ENCODE results near the gene CACNB1.

CACNB1 gene

DNA sequence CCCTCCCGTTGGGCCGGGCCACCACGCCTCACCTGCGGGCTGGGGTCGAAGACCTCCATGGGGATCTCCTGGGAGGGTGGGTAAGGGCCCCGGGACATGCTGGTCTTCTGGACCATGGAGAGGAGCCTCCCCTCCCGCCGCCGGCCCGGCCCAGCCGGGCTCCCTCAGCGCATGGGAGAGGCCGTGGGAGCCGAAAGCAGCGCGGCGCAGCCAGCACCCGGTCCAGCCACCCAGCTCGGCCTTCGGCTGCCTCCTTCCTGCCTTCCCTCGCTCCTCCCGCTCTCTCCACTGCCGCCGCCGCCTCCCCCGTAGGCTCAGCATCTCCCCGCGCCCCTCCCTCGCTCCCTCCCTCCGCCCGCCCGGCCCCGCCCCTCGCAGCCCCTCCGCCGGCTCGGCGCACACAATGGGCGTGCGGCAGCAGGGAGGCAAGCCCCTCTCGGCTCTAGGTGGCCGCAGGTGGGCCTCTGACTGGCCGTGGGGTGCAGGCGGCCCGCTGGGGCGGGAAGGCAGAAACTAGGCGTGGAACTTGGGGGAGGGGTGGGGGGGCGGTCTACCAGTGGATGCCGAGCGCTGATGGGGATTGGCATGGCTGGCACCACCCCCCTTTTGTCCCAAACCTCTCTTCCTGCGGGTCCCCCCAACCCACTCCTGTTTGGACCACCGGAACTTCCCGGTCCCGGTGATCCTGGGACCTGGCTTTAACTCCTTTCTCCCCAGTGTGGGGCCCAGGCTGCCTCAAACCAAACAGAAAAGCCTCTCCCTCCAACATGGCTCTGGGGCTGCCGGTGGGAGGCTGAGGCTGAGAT, at the start of gene CACNB1:
Gene CACNB1, minus strand, starts transcription at position 290 of the 806 bp plus-strand sequence. Its CDS starts 174 bp downstream, at position 116.
- DNase-seq (ENCODE audit: insufficient read length, low spot score) = peak; percentile 79
- no peak for FAIRE-seq

DNA sequence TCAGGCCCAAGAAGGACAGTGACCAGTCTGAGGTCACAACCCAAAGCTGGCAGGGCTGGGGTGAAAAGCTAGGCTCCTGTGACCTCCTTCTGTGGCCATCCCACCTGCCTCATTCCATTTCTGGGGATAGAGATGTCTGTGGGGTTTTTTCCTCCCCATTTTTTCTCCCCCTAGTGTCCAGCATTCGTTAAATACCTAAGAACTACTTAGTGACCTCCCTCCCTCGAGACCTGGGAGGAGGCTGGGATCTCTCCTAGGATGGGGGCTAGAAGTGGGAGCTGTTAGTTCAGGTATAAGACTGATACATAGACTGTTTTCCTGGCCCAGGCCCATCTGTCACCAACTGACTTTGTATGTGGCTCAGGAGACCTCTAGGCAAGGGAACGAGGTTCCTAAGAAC, 48.8 kb upstream of the CACNB1 start:
- DNase-seq (ENCODE audit: insufficient read length, low spot score) = no peak

DNA sequence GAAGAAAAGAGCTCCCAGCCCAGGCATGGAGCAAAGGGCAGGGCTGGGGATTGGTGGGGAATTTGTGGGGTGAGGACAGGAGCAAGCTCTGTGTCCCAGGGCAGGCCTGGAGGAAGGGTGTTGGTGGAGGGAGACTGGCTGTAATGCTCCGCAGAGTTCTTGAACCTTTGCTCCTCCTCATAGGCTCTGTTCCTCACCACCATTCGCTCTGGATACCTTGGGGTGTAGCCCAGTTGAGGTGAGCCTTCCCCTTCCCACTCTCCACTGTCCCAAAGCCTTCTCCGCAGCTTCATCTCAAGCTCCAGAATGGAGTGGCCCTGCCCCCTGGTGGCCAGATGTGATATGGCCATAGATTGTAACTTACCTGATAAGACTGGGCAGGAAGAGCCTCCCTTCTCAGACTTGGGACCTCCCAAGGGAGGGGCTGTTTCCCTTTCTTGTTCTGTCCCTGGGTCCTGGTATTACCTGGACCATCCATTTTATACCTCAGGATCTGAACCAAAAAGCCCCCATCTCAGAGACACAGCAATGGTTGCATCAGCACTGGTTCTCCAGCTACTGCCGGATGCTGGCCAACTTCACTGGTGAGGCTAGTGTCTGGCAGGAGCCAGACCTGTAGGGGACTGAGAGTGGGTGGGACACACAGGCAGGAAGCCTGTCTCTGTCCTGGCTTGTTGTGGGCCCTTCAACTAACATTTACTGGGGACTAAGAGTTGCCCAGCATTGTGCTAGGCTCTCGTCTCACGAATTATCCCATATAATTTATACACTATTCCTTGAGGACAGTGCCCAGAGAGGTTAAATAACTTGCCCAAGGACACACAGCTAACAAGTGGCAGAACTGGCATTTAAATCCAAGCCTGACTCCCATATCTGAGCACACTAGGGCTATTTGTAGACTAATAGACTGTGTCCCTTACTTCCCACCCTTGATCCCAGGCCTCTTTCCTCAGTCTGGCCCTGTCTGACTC, 47.4 kb upstream of the CACNB1 start:
- FAIRE-seq = peak; percentile 90

More for the DNA sequence above, 48.8 kb upstream of the CACNB1 start:
- FAIRE-seq = no peak

DNA sequence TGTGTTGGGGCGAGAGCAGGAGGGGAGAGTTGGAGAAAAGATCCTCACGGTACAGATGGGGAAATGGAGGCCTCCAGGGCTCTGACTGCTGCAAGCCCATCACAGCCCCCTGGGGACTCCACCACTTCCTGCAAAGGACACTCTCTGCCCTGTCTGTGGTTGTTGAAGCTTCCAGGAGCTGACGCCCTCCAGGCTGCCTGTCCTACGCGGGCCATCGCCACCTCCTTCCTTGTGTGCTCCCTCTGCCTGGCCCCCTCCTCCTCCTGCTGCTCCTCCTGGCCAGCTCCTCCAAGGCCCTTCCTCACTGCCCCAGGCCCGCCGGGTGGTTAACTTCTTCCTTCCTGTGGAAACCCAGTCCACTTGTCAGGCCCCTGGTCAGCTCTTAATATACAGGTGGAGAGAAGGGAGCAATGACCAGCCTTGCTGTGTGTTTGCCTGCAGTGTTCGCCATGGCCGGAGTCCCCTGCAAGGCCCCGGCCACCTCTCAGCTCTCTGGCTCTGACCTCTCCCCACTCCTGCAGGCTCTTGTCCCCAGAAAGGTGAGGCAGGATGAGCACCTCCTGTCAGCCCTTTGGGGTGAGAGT, 46.6 kb upstream of the CACNB1 start:
- DNase-seq (ENCODE audit: insufficient read length, low spot score) (no peak), FAIRE-seq (no peak)

More for the DNA sequence above, 47.4 kb upstream of the CACNB1 start:
- peak; percentile 70 for DNase-seq (ENCODE audit: insufficient read length, low spot score)

DNA sequence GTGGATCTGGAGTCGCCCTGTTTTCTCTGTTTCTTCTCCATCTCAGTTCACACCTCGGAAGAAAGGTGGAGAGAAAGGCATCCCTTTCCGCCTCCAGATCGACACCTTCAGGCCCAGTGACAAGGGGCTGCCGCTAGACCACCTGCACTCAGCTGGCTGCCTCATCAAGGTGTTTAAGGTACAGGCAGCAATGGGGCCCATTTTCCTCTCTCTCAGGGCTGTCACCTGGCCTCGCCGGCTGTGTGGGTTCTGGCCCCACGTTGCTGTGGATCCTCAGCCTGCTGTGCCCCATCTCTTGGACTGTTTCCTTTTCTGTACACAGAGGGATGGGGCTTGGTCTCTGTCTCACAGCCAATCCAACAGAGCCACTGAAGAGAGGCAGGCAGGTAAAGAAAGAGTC, 45.7 kb upstream of the CACNB1 start:
- FAIRE-seq (no peak), DNase-seq (ENCODE audit: insufficient read length, low spot score) (no peak)

DNA sequence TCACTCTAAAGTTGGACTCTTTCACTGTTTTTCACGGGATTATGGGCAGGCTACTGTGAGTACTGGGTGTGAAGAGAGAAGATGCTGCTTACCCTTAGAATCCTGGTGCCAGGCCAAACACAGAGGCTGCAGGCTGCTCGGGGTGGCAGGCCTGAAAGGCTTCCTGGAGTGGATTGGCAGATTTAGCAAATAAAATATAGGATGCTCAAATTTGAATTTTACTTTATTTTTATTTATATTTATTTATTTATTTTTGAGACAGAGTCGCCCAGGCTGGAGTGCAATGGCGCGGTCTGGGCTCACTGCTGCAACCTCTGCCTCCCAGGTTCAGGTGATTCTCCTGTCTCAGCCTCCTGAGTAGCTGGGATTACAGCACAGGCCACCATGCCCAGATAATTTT, 43.2 kb upstream of the CACNB1 start:
- FAIRE-seq (no peak), DNase-seq (ENCODE audit: insufficient read length, low spot score) (no peak)

DNA sequence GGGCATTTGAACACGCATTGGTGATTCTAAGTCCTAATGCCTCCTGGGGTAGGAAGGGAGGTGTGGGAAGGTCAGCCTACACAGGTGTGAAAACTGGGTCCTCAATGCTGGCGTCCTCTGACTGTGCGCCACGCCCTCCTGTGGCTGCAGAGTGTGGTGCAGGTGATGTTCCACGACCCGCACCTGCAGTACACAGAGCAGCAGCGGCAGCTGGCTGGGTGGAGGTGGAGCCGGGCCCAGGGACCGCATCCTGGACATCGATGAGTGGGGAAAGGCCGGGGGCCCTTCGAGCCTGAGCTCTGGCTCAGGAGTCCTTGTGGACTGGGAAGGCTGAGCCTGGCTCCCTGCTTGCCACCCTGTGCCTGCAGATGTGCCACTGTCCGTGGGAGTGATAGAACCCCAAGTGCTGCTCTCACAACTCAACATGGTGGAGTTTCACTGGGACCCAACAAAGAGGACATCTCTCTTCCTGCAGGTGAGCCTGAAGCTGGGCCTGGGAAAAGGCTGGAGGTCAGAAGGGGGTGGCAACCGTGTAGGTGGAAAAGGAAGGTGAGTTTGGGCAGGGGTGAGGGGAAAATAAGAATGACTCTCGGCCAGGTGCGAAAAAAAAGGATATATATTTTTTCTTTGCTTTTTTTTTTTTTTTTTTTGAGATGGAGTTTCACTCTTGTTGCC, 42.3 kb upstream of the CACNB1 start:
- FAIRE-seq (no peak), DNase-seq (ENCODE audit: insufficient read length, low spot score) (peak; percentile 65)

DNA sequence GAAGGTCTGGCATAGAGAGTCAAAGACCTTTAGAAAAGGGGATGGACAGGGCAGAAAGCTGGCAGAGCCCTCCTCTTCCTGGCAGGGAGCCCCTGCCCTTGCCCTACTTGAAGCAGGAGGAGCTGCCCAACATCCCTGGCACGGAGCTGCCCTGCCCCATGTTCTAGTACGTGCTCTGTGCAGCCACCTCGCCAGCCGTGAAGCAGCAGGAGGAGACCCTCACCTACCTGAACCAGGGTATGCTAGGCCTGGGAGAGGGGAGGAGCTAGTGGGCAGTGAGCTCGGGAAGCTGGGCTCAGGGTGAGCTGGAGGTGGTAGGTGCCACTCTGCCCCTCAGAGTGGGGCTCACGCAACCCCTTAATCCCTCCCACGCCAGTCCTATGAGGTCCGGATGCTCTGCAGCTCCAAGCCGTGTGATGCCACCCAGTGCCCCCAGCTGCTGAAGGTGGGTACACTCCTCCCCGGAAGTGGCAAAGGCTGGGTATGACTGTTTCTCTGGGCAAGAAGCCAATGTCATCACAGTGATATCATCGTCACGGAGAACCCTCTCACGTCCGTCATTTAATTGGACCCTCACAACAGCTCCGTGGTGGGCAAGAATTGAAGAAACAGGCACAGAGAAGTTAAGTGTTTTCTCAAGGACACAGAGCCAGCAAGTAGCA, 41.0 kb upstream of the CACNB1 start:
- no peak for FAIRE-seq
- no peak for DNase-seq (ENCODE audit: insufficient read length, low spot score)

DNA sequence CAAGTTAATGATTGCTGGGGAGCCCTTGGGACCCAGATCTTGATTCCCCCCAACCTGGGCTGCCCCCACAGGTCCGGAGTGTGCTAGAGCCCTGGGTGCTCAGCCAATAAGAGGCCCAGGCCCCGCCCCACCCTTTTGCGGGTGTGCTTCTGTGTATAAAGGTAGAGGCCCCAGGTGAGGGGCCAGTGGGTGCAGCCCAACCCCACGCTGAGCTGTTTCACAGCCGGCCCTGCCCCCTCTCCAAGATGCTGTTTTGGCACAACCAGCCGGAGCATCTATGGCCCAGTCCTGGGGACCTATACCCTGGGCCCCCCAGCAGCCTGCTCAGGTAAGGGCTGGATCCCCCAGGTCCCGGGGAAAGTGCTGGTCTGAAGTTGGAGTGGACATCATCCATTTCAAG, 40.1 kb upstream of the CACNB1 start:
- DNase-seq (ENCODE audit: insufficient read length, low spot score) (no peak), FAIRE-seq (no peak)

DNA sequence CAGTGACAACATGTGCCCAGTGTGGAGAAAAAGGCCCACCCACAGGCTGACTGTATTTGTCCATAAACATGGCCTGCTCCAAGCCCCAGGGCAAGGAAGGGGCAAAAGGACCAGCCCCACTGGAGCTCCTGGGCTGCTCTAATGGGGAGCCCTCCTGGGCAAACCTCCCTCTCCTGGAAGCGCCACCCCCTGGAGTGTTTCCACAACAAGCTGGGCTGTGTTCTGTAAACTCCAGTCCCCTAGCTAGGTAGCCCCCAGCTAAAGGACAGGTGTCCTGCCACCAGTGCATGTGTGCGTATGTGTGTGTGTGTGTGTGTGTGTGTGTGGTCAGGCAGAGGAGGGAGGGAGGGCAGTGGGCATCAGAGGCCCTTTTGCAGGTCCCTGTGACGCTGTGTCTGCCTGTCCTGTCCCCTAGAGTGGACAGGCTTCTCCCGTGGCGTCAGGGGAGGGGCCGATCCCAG, 39.5 kb upstream of the CACNB1 start:
- no peak for FAIRE-seq
- no peak for DNase-seq (ENCODE audit: insufficient read length, low spot score)

DNA sequence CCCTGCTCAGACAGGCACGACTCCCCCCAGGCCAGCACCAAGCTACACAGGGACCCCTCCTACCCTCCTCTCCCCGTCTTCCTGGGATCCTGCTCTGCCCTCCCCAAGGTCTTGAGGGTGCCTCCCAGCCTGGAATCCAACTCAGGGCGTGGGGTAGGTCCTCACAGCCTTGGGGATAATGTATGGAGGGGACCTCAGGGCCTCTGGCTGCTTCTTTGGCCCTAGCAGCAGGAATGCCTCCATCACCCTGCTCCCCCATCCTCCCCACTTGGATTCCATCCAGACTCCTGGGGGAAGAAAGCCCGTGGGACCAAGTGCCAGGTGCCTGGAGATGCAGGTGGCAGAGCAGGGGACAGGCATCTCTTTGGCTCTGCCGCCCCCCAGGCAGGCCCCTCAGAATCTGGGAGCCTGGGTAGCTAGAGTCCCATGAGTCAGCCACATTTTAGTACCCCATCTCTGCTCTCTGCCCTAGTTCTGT, 39.0 kb upstream of the CACNB1 start:
- no peak for DNase-seq (ENCODE audit: insufficient read length, low spot score)

DNA sequence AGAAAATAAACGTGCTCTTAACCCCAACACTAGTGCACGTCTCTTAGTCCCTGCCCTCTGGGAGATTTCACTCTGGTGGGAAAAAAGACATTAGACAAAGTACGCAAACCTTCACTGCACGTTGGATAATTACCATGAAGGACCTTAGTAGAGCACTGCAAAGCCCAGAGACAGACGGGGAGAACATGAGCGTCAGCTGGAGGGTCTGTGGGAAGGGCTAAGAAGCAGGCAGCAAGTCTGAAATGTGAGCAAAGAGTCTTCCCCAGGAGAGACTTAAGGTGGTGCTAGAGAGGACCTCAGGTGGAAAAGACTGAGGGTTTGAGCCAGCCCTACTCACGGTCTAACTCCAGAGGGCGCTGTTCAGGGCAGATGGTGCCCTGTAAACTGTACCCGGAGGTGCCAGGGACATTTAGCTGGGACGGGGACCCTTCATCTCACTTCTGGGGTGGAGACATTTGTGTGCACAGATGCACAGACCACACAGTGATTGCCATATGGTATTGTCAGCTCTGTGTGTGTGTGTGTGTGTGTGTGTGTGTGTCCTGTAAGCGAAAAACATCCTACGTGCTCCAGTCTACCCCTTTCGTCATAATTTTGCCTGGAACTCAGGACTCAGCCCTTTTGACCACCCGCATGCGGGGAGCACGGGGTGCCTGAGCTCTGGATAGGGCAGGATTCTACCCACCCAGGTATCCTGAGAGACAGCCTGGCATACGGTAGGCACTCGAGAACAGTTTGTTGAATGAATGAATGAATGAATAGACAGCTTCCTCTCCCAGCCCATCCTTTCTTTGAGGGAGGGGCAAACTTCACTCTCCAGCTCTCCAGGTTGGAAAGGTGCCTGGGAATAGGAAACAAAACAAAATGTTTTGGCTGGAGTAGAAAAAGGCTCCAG, 38.3 kb upstream of the CACNB1 start:
- DNase-seq (ENCODE audit: insufficient read length, low spot score) (peak; percentile 64), FAIRE-seq (no peak)

More for the DNA sequence above, 39.0 kb upstream of the CACNB1 start:
- no peak for FAIRE-seq

DNA sequence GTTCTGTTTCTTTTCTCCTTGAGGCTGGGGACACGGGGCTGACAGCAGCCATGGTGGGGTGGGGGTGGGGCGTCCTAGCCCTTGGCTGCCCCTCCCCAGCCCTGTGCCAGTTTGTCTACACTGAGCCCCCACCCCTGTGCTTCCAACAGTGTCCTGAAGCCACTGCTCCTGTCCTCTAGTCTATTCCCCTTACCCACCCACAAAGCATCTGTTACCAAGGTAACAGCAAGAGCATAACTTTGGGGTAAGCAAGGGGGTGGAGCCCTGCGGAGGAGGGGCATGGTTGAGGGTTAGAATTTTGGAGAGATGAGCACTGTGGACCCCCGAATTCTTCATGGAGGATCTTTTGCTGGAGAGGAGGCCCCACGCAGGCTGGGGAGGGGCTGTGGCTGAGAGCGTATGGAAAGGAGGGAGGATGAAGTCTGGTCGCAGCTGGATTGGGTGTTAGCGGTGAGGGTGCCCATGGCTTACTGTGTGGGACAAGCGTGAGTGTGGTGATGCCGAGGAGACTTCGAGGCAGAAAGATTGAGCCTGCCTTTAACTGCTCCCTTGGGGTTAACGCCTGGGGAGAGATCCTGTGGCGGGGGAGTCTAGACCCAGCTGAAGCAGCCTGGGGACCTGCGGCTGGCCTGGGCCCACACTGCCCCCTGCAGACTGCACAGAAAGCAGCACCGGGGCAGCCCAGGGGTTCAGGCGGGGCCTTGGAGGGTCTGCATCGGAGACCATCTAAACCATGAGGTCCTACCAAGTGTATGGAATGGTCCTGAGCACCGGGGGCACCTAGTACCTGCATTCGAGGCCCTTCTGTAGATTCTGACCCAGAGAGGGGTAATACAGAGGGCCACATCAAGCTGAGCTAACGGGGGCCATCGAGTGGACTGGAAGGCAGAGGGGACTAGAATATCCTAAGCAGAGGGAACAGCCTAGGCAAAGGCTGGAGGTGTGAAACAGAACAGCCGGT, 34.4 kb upstream of the CACNB1 start:
- peak; percentile 78 for DNase-seq (ENCODE audit: insufficient read length, low spot score)
- no peak for FAIRE-seq

DNA sequence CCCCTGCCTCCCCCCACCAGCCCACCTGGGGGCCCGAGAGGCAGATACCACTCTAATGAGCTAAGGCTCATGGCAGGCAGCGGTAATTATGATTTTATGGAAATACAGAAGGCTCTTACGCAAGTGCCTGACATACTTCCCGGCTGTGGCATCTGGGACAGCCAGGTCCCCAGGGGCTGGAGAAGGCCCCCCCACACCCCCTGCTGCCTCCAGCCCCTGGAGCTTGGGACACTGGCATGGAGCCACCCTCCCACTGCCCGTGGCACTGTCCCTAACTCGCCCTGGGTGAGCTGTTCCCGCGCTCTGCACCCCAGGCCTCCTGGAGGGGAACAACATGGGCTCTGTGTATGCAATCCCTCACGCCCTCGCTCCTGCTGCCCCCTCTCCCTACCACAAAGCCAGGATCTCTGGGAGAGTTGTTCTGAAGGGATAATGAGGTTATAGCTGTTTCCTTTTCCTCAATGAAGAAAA, 33.7 kb upstream of the CACNB1 start:
- DNase-seq (ENCODE audit: insufficient read length, low spot score) (no peak), FAIRE-seq (no peak)

DNA sequence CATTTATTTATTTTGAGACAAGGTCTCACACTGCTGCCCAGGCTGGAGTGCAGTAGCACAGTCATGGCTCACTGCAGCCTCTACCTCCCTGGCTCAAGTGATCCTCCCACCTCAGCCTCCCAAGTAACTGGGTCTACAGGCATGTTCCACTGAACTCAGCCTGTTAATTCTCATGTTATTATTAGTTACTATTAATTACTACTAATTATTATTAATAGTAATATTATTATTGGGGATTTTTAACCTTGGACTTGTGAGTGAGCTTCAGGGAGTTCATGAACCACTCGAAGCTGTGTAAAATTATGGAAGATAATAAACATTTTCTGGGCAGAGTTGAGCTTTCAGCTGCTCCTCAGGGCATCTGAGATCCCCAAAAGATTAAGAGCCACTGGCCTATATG, 32.9 kb upstream of the CACNB1 start:
- FAIRE-seq (no peak), DNase-seq (ENCODE audit: insufficient read length, low spot score) (no peak)

DNA sequence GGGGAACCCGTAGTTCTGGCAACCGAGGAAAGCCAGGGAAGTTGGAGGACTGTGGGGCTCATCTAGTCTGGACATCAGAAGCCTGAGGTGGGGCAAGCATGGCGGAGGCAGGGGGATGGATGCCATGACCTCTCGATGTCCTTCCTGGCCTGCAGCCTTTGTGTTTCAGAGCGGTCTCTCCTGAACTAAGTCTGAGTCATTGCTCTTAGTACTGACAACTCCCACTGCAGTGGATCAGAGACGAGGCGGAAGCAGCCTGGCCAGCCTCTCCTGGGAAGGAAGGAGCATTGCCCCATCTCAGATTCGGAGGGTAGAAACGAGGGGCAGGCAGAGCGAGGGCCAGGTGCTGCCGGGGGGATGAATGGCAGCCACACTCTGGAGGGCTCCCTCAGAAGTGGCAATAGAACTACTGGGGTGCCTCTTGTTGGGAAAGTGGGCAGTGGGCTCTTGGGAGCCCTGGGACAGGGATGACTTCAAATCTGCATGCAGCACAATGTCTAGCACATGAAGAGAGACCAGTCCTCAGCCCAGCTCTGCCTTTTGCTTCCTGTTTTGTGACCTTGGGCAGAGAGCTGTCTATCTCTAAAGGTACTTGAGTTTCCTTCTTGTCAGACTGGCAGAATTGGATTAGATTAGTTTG, 31.9 kb upstream of the CACNB1 start:
- FAIRE-seq (no peak), DNase-seq (ENCODE audit: insufficient read length, low spot score) (no peak)

DNA sequence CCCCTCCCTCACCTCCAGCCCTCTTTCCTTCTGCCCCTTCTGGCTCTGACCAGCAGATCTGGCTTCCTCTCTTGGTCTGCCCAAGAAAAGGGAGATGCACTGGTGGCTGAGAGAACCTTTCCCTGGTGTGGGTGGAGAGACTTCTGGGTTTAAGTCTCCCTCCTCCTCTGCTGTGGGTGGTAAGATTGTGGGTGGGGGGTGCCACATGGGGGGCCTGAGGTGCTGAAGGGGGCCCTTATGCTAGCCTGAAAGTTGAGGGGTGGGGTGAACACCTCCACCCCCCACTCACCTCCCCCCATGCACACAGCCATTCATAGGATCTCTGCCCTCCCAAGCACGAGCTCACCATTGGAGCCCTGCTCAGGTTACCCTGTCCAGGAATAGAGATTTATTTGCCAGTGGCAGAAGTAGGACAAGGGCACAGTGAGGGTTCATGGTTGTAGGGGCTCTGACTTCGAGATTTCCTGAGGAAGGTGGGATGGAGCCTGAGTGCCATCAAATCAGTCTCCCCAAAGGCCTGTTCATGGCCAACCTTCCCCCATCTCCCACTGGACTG, 30.0 kb upstream of the CACNB1 start:
- FAIRE-seq (no peak), DNase-seq (ENCODE audit: insufficient read length, low spot score) (no peak)

Measured in GM19239 (cell line).